Stromal cell of bone marrow (primary cell): ENCODE results near the gene SLC9A2.

Source experiments
- DNase-seq: peaks from one replicate; pipeline ENCODE4 v3.0.0-alpha.2; 2012; ENCODE audit warnings: low read depth

The SLC9A2 gene

DNA sequence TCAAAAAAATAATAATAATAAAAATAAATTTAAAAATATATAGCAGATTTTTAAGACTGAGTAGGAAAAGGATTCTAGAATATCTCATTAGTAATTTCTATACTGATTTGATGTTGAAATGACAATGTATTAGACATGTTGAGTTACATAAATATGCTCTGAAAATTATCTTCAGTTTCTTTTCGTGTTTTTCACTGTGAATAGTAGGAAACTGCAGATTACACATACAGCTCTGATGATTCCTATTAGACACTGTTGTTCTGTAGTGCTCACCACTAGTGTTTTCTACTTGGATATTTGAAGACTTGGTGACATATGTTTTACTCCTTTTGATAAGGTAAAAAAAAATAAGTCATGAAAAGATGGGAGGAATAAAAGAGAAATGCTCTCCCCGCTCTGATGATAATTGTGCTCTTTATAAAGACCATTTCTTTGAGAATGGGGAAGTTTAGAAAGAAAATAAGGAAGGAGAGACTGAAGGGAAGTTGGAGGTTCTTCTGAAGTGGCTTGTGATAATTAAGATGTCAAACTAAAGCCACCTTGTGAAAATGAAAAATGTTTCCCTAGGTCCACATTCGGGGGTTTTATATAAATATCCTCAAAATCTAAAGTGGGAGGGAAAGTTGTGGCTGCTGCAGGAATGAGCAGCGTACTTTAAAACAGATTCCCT lies 52.9 kb downstream of the SLC9A2 start:
- no peak for DNase-seq

DNA sequence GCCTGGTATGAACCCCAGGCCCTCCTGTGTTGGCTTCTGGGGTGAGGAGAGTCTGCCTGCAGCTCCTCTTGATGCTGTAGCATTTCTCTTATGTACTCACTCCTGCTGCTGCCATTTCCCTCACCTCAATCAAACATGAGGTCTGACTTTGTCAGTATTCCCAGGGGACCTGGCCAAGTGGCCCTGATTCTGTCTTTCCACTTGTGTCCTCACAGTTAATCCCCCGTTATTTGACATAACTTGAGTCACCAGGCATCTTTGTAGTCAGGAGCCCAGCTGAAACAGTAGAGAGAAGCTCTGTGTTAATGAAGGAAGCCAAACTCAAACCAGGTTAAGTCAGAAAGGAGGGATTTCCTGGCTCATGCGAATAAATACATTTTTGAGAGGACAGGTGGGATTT lies 55.0 kb downstream of the SLC9A2 start:
- no peak for DNase-seq

DNA sequence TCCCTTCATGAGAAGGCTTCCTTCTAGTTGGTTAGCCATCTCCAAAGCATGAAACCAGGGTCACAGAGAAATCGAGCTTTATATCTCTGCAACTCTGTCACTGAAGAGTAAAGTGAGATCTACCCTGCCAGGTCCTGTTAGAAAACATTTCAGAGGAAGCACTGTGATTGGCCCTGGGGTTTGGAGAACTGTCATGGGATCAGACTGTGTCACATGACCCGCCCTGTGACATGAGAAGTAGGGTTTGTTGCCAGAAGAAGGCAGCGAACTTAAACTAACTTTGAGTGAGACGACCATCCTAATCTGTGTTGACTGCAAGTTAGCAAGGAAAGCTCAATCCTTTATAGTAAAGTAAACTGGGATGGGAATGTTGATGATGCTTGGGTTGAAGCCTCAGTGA lies 55.5 kb downstream of the SLC9A2 start:
- no peak for DNase-seq

GRCh38 chr2:102677244-102678215 lies 58.2 kb downstream of the SLC9A2 start:
- DNase-seq, result no peak

- DNase-seq, result no peak
Measured at GRCh38 chr2:102678442-102678841, 59.1 kb downstream of the SLC9A2 start.

DNA sequence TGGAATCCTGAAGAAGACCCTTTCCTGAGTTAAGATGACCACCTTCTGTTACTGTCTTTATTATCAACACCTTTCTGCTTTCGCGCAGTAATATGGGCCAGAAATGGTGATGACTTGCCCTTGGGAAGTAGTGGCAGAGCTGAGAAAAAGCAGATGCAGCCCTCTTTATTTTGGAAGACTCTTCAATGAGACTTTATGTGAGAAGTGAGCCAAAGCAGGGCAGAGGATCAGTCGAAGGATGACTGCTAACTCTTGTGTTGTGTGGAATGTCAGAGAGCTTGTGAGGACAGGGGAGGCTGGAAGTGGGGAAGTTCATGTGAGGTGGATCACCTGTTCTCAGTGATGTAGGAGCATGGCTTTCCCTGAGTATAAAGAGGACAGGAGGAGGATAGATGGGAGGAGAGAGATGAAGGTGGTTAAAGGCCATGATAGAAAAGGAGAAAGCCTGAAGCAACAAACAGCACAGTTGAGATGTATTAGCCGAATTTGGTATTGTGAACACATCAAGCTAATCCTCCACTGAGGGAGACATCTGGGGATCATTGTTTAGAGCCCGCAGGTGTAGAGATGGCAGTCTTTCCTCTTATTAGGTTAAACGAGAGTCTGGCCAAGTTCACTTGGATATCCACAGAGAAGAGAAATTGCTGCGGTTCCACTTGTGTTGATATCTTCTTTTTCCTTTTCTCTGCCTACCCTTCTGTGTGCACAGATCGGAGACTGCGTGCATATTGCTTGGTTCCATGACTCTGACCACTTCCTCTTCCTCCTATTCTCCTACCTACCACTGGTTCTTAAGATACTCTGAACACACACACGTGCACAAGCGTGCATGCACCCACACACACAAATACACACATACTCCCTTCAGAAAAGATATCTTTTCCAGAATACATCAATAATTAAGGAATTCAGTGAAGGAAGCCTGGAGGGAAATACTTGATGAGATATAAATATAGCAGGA lies 67.4 kb downstream of the SLC9A2 start:
- no peak for DNase-seq

DNA sequence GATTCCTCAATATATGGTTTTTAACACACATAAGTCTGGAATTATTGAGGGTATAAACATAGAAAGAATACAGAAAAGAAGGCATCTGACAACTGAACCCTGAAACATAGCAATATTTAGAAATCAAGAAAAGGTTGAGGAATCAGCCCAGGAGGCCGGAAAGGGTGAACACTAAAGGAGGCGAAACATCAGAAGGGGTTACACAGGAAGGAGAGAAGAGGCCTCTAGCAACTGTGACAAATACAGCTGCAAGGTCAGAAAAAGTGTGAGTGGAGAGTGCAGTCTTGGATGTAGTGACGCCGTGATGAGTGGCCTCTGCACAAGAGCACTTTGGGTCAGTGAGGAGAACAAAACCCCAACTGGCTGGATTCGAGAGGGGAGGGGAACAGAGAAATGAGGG lies 70.7 kb downstream of the SLC9A2 start:
- no peak for DNase-seq

DNA sequence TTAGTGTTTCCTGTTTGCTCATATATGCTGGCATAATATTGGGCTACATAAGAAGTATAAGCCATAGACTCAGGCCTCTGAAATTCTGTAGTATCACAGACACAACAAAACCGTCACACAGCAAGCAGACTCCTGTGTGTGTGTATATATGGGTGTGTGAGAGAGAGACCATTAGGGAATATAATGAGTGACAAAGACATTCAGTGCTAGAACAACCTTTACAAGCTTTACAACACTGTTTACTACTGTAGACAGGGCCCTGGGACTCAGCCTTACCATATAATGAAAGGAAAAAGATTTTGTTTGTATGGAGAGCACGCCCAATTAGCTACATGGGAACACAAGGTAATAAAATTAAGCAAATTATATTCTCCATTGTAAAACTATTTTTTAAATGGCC lies 77.1 kb downstream of the SLC9A2 start:
- DNase-seq, result no peak

DNA sequence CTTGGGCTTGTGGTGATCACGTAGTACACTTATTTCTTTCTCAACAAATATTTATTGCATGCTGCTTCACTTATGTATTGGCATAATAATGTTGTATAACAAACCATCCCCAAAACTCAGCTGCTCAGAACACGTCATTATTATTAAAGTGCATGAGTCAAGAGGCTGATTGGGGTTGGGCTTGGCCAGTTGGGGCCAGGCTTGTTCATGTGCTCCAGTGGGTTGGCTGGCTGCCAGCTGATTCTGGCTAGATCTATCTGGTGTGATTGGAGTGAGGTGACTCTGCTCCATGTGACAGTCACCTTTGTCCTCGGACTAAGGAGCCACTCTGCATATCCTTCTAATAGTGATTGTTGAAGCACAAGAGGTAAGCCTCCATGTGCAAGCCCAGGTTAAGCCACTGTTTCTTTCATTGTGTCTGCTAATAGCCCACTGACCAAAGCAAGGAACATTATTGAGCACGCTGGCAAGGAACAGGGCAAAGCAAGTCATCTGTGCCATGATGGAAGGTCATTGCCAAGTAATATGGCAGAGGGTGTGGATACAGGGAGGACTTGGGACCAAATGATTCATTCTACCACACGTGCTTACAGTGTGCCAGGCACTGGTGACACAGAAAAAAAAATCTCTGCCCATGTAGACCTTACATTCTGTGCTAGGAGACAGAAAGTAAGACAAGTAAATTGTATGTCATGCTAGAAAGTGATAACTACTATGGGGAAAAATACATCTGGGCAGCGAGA lies 79.2 kb downstream of the SLC9A2 start:
- peak; percentile 7 for DNase-seq

DNA sequence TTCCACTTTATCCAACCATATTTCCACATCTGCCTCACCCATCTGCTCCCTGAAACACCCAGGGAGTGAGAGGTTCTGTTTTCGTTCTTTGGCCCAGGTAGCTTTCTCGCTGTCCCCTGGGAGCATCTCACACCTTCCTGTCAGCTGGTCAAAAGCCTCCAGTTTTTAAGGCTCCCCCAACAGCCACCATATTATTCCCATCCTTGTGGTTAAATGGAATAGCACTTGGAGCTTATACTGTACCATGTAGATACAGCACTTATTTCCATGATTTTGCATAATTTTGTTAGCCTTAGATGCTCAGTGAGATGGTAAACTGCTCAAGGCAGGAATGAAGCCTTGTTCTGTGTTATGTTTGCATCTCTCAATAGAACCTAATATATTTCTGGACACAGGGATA lies 84.0 kb downstream of the SLC9A2 start:
- DNase-seq, result no peak

DNA sequence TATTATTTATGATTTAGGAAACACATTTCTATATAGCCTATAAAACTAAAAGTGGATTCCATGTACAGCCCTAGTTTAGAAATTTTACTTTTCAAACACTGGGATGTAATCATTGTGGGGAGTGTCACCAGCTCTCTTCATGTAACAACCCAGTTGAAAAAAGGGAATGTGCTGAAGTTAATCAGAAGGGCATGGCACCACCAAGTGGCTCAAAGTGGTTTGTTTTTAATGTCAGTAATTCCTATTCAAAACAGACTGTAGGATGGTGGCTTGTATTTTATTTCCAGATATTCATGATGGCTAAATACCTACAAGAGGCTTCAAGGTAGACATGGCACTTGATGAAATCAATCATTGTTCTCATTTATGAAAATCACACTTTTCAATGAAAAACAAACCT lies 84.4 kb downstream of the SLC9A2 start:
- no peak for DNase-seq

DNA sequence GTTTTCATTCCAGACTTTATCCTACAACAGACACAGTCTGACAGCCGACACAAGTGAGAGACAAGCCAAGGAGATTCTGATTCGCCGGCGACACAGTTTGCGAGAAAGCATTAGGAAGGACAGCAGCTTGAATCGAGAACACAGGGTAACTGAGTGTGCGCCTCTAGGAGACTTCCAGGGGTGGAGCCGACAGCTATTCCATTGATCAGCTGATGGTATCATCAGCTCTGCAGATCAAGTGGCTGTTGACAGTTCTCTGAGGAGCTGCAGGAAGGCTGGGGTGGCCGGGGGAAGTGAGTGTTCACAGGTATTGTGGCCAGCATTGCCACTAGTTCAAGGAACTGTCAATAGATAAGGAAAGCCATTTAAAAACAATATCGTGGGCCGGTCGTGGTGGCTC lies 85.2 kb downstream of the SLC9A2 start:
- no peak for DNase-seq

- no peak for DNase-seq
Measured at GRCh38 chr2:102707796-102708695, 88.7 kb downstream of the SLC9A2 start.

DNA sequence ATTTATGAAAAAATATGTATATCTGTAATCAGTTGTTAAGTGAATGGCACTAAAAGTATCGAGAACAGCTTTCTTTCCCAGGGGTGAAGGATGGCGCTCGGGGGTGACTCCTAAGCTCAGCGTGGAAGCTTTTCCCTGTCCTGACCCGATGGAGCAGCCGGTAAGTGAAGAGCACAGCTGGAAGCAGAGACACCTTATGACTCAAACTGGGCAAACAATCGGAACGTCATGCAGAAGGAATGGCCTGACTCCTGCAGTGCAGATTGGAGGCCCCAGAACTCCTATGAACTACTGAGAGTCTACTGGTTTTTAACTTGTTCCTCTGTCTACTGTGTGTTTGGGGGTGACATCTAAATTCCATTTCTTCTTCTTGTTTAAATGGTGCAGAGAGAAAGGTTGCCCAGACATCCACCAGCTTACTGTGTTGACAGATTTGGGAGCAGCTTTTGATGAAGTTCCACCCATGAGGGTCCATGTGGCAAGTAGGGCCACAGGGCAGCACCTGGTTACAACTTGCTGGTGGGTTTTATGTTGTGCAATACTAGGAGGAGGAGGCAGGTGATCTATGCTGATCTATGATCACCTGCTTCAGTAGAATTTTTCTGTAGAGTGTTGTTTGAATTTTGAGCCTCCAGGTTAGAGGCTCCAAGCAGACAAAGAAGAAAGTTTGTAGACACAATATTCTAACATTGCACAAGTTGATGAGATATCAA lies 89.7 kb downstream of the SLC9A2 start:
- DNase-seq, result no peak

- peak; percentile 55 for DNase-seq
Measured at GRCh38 chr2:102717308-102718018, 98.1 kb downstream of the SLC9A2 start.

- DNase-seq, result no peak
Measured at GRCh38 chr2:102718387-102719316, 99.3 kb downstream of the SLC9A2 start.

- no peak for DNase-seq
Measured at GRCh38 chr2:102724016-102724490, 104.7 kb downstream of the SLC9A2 start.

DNA sequence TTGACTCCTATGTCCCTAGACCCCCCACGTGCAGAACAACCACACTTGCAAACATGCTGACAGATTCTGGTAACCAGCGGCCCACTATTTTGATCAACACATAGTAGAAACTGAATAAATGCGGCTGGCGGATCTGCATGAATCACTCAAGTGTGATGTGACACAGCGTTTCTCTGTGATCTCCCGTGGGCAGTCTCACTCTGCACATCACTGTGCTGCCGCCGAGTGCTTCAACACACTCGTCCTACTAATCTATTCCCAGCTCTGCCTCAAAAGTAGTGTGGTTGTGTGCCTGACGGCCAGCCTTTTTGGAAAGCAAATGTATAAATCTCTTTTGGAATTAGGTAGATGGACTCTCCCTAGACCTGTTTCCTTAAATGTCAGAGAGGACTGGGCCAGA lies 105.2 kb downstream of the SLC9A2 start:
- no peak for DNase-seq
